ENCODE results near the gene LCN15. TPM values are rescaled to one million over a fixed set of nuclear protein-coding genes. Genes with fewer than 3 reads are reported as not detected.

Gene LCN15
- total and polyA plus RNA-seq, 2 of the 4 experiments (the other 2 are of a cell fraction) = not detected

DNA sequence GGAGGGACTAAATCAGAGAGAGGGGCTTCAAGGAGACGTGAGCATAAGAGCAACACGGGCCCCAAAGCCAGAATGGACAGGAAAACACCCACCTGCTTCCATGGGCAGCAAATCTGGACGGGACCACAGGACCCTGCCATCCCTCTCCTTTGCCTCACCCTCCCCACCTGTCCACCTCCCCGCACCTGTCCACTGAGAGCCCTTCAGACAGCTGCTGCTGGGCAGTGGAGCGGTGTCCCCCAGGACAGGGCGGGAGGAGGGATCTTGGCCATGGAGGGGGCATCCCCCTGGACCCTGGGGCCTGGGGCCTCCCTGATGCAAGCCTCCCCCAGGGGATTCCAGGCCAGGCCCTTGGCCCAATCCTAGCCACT, 34.4 kb upstream of the LCN15 start:
- Histone ChIP-seq H2BK15ac (ENCODE audit: low read depth, low read length) (no peak overlapping the region), H3K4me3 (ENCODE audit: insufficient read depth, low read depth, low read length) (no peak overlapping the region), H3K9me1 (ENCODE audit: insufficient read depth, low read length) (no peaks in the 10 kb centered on the region), H3K4me2 (ENCODE audit: low read depth, low read length) (no peak overlapping the region), H2AK9ac (replicated peaks; ENCODE audit: low read depth, low read length, poor library complexity) (peak overlapping the region; percentile 1), H2AK5ac (ENCODE audit: low read depth, low read length) (no peak overlapping the region), H3K9me3 (ENCODE audit: control insufficient read depth, insufficient read depth, low read length) (no peaks in the 10 kb centered on the region), H2BK120ac (ENCODE audit: low read depth, low read length) (no peak overlapping the region), H3K4ac (ENCODE audit: low read depth, low read length) (no peak overlapping the region), H2AFZ (replicated peaks; ENCODE audit: low read length, poor library complexity) (no peak overlapping the region), H3K9ac (ENCODE audit: low read depth, low read length) (no peak overlapping the region), H3K27ac (ENCODE audit: insufficient read depth, low read length) (no peak overlapping the region), H2BK5ac (ENCODE audit: low read depth, low read length, poor library complexity, severe bottlenecking) (no peak overlapping the region), H3K14ac (replicated peaks; ENCODE audit: low read depth, low read length) (no peak overlapping the region), H3K36me3 (ENCODE audit: control insufficient read depth, insufficient read depth, low read length) (no peaks in the 10 kb centered on the region), H3K4me1 (ENCODE audit: control insufficient read depth, insufficient read depth, low read length) (peaks cover 10% of the 10 kb centered on the region), H4K5ac (ENCODE audit: low read depth, low read length) (no peak overlapping the region), H3K79me1 (ENCODE audit: low read depth in 1 of 2, low read length in 2 of 2) (no peaks in the 10 kb centered on the region), H4K91ac (ENCODE audit: insufficient read depth, low read depth, low read length) (no peak overlapping the region), H3K27me3 (ENCODE audit: control insufficient read depth, insufficient read depth, low read length) (peaks cover 37% of the 10 kb centered on the region), H4K20me1 (ENCODE audit: insufficient read depth, low read length) (peaks cover 8% of the 10 kb centered on the region), H4K8ac (ENCODE audit: low read depth in 2 of 2, low read length in 2 of 2) (no peak overlapping the region), H2BK20ac (ENCODE audit: low read depth, low read length) (no peak overlapping the region), H3K23ac (ENCODE audit: low read depth, low read length) (no peak overlapping the region), H3K18ac (ENCODE audit: low read depth, low read length) (no peak overlapping the region), H3K56ac (ENCODE audit: extremely low read depth, insufficient read depth, low read length) (no peak overlapping the region)
- WGBS, 2 experiments (ENCODE audit: extremely low coverage in 2 of 2, insufficient read length in 1 of 2) = 93% methylated on average over 3 of the region's 6 CpGs; no CpG with 5 or more reads in 1 of the 2 experiments
- intact Hi-C loops (cut with micrococcal nuclease) (no loop called here), dilution Hi-C loops (cut with HindIII; ENCODE audit: low sequenced_read_pairs, unreplicated experiment) (no loop called here), in situ Hi-C loops (cut with MboI; ENCODE audit: low sequenced_read_pairs) (no loop called here)
- ChIA-PET CTCF (no interaction called here), POLR2A (ENCODE audit: unreplicated experiment) (no interaction called here)
- TF ChIP-seq BHLHE40 (IDR thresholded peaks at IDR 0.05; ENCODE audit: low read depth, low read length) = no peak
- TF ChIP-seq, protein P1, sequence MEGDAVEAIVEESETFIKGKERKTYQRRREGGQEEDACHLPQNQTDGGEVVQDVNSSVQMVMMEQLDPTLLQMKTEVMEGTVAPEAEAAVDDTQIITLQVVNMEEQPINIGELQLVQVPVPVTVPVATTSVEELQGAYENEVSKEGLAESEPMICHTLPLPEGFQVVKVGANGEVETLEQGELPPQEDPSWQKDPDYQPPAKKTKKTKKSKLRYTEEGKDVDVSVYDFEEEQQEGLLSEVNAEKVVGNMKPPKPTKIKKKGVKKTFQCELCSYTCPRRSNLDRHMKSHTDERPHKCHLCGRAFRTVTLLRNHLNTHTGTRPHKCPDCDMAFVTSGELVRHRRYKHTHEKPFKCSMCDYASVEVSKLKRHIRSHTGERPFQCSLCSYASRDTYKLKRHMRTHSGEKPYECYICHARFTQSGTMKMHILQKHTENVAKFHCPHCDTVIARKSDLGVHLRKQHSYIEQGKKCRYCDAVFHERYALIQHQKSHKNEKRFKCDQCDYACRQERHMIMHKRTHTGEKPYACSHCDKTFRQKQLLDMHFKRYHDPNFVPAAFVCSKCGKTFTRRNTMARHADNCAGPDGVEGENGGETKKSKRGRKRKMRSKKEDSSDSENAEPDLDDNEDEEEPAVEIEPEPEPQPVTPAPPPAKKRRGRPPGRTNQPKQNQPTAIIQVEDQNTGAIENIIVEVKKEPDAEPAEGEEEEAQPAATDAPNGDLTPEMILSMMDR (conservative IDR thresholded peaks at IDR 0.05; ENCODE audit: low read depth, low read length) = no peak
- no peak for TF ChIP-seq RAD21 (IDR thresholded peaks at IDR 0.05; ENCODE audit: low read length)
- no peak for TF ChIP-seq MXI1 (IDR thresholded peaks at IDR 0.05; ENCODE audit: borderline replicate concordance, low read depth, low read length)
- TF ChIP-seq RCOR1 (IDR thresholded peaks at IDR 0.05; ENCODE audit: insufficient replicate concordance, low read length) = no peak
- TF ChIP-seq NFE2L2 (IDR thresholded peaks at IDR 0.05; ENCODE audit: low read depth, low read length) = no peak
- TF ChIP-seq RFX5 (IDR thresholded peaks at IDR 0.05; ENCODE audit: low read depth, low read length) = no peak
- TF ChIP-seq FOS (IDR thresholded peaks at IDR 0.05; ENCODE audit: low read depth, low read length) = no peak
- no peak for TF ChIP-seq MAZ (IDR thresholded peaks at IDR 0.05; ENCODE audit: borderline replicate concordance, low read depth, low read length)
- TF ChIP-seq POLR2A (IDR thresholded peaks at IDR 0.05; ENCODE audit: low read depth, low read length) = no peak
- TF ChIP-seq, protein P2, sequence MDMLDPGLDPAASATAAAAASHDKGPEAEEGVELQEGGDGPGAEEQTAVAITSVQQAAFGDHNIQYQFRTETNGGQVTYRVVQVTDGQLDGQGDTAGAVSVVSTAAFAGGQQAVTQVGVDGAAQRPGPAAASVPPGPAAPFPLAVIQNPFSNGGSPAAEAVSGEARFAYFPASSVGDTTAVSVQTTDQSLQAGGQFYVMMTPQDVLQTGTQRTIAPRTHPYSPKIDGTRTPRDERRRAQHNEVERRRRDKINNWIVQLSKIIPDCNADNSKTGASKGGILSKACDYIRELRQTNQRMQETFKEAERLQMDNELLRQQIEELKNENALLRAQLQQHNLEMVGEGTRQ (IDR thresholded peaks at IDR 0.05; ENCODE audit: low read depth, low read length) = no peak
- TF ChIP-seq MAFK (IDR thresholded peaks at IDR 0.05; ENCODE audit: low read depth, low read length) = no peak
- TF ChIP-seq SMC3 (IDR thresholded peaks at IDR 0.05; ENCODE audit: low read depth, low read length) = no peak
- no peak for TF ChIP-seq CEBPB (IDR thresholded peaks at IDR 0.05; ENCODE audit: low read depth, low read length)
- no TSS peak for BruUV-seq (replicated peaks)
- ATAC-seq (ENCODE audit: low read depth) (no peak), DNase-seq (no peak)

All from IMR-90 (cell line).